ENCODE measurements around the gene SHPK.

GRCh38 chr17:3636908-3637373 is 891 bp upstream of the SHPK start:
- TF ChIP-seq RFX5 (IDR thresholded peaks at IDR 0.05; ENCODE audit: low read depth, low read length) (no peak), CEBPB (IDR thresholded peaks at IDR 0.05; ENCODE audit: low read depth, low read length) (no peak), SMC3 (IDR thresholded peaks at IDR 0.05; ENCODE audit: low read depth, low read length) (no peak), POLR2A (IDR thresholded peaks at IDR 0.05; ENCODE audit: low read depth, low read length) (no peak), CHD1 (IDR thresholded peaks at IDR 0.05; ENCODE audit: low read depth, low read length) (no peak), RCOR1 (IDR thresholded peaks at IDR 0.05; ENCODE audit: insufficient replicate concordance, low read length) (no peak), RAD21 (IDR thresholded peaks at IDR 0.05; ENCODE audit: low read length) (no peak), MXI1 (IDR thresholded peaks at IDR 0.05; ENCODE audit: borderline replicate concordance, low read depth, low read length) (no peak), FOS (IDR thresholded peaks at IDR 0.05; ENCODE audit: low read depth, low read length) (no peak)
- TF ChIP-seq, protein P1, sequence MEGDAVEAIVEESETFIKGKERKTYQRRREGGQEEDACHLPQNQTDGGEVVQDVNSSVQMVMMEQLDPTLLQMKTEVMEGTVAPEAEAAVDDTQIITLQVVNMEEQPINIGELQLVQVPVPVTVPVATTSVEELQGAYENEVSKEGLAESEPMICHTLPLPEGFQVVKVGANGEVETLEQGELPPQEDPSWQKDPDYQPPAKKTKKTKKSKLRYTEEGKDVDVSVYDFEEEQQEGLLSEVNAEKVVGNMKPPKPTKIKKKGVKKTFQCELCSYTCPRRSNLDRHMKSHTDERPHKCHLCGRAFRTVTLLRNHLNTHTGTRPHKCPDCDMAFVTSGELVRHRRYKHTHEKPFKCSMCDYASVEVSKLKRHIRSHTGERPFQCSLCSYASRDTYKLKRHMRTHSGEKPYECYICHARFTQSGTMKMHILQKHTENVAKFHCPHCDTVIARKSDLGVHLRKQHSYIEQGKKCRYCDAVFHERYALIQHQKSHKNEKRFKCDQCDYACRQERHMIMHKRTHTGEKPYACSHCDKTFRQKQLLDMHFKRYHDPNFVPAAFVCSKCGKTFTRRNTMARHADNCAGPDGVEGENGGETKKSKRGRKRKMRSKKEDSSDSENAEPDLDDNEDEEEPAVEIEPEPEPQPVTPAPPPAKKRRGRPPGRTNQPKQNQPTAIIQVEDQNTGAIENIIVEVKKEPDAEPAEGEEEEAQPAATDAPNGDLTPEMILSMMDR (conservative IDR thresholded peaks at IDR 0.05; ENCODE audit: low read depth, low read length) = no peak
